Osteoblast (primary cell): ENCODE measurements around the gene RDX. TPM values are rescaled to one million over a fixed set of nuclear protein-coding genes. Genes with fewer than 3 reads are reported as not detected.

Experiments used
- DNase-seq: peaks from one replicate; pipeline ENCODE4 v3.0.0; 2011; ENCODE audit warnings: low spot score, mixed read lengths; ENCODE audit not compliant: insufficient read length; ENCODE audit errors: missing footprints
- H2AFZ ChIP-seq: 2 replicates; pipeline ENCODE4 v1.6.0; 2011; ENCODE audit warnings: mild to moderate bottlenecking, low read length
- H3K27ac ChIP-seq: 2 replicates; pipeline ENCODE4 v1.5.1; 2011; ENCODE audit warnings: mild to moderate bottlenecking, low read depth, low read length, moderate library complexity
- H3K27me3 ChIP-seq: 2 replicates; pipeline ENCODE4 v1.6.0; 2012; ENCODE audit warnings: mild to moderate bottlenecking, control low read depth, inconsistent platforms, low read length, moderate library complexity; ENCODE audit not compliant: insufficient read depth
- H3K36me3 ChIP-seq: 2 replicates; pipeline ENCODE4 v1.5.1; 2011; ENCODE audit warnings: mild to moderate bottlenecking, low read length, control low read depth, moderate library complexity; ENCODE audit not compliant: insufficient read depth
- H3K4me1 ChIP-seq: 2 replicates; pipeline ENCODE4 v1.5.1; 2011; ENCODE audit warnings: mild to moderate bottlenecking, low read length, control low read depth, moderate library complexity; ENCODE audit not compliant: insufficient read depth
- H3K4me2 ChIP-seq: 2 replicates; pipeline ENCODE4 v1.6.0; 2011; ENCODE audit warnings: mild to moderate bottlenecking, low read length; ENCODE audit not compliant: insufficient read depth
- H3K4me3 ChIP-seq: fragments of 200-600 bp; sonication (generic); 3 replicates; pipeline ENCODE4 v1.5.1; 2012; ENCODE audit warnings: mild to moderate bottlenecking, low read length, inconsistent platforms; ENCODE audit not compliant: insufficient read depth
- H3K79me2 ChIP-seq: 2 replicates; pipeline ENCODE4 v1.6.0; 2012; ENCODE audit warnings: mild to moderate bottlenecking, low read length, control low read depth, inconsistent platforms; ENCODE audit not compliant: insufficient read depth
- H3K9me3 ChIP-seq: 2 replicates; pipeline ENCODE4 v1.5.1; 2011; ENCODE audit warnings: low read depth, low read length, control low read depth
- H4K20me1 ChIP-seq: 2 replicates; pipeline ENCODE4 v1.6.0; 2012; ENCODE audit warnings: mild to moderate bottlenecking, low read length, control low read depth; ENCODE audit not compliant: insufficient read depth
- total RNA-seq: library from RNA; depleted of rRNA; stranded (reverse); fragments of >200 nt; gene quantifications from 2 replicates; pipeline ENCODE4 v1.2.3, GENCODE V29; 2012
- TF ChIP-seq, protein P1 (sequence below): IDR thresholded peaks from 2 replicates; pipeline ENCODE4 v1.5.1; 2011; ENCODE audit warnings: mild to moderate bottlenecking, low read depth, low read length, moderate library complexity; ENCODE audit errors: extremely low read depth

RDX gene
- total RNA-seq, 1 donor: 79.3 TPM

DNA sequence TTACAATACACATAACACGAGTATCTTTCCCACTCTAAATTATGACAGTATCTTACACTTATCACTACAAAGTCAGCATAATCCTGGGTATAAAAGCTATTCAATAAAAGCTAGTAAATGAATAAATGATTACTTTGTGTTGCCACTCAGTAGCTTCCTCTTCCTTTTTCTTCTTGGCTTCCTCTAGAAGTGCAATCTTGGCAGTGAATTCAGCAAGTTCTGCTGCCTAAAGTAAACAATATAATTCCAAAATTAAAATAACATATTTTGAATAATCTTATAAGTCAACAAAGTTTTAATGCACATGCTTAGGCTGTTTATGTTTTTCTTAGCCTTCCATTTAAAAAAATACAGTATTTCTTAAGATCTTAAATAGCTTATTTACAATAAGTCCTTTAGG is 60.4 kb downstream of the RDX start:
- Histone ChIP-seq H3K27me3 (no peaks in the 10 kb centered on the region), H4K20me1 (no peaks in the 10 kb centered on the region), H3K4me2 (no peak overlapping the region), H3K4me3 (no peak overlapping the region), H3K36me3 (peaks cover 53% of the 10 kb centered on the region), H2AFZ (no peak overlapping the region), H3K27ac (no peak overlapping the region), H3K79me2 (peaks cover 11% of the 10 kb centered on the region), H3K4me1 (no peaks in the 10 kb centered on the region), H3K9me3 (no peaks in the 10 kb centered on the region)
- no peak for DNase-seq
- TF ChIP-seq, protein P1, sequence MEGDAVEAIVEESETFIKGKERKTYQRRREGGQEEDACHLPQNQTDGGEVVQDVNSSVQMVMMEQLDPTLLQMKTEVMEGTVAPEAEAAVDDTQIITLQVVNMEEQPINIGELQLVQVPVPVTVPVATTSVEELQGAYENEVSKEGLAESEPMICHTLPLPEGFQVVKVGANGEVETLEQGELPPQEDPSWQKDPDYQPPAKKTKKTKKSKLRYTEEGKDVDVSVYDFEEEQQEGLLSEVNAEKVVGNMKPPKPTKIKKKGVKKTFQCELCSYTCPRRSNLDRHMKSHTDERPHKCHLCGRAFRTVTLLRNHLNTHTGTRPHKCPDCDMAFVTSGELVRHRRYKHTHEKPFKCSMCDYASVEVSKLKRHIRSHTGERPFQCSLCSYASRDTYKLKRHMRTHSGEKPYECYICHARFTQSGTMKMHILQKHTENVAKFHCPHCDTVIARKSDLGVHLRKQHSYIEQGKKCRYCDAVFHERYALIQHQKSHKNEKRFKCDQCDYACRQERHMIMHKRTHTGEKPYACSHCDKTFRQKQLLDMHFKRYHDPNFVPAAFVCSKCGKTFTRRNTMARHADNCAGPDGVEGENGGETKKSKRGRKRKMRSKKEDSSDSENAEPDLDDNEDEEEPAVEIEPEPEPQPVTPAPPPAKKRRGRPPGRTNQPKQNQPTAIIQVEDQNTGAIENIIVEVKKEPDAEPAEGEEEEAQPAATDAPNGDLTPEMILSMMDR: no peak

DNA sequence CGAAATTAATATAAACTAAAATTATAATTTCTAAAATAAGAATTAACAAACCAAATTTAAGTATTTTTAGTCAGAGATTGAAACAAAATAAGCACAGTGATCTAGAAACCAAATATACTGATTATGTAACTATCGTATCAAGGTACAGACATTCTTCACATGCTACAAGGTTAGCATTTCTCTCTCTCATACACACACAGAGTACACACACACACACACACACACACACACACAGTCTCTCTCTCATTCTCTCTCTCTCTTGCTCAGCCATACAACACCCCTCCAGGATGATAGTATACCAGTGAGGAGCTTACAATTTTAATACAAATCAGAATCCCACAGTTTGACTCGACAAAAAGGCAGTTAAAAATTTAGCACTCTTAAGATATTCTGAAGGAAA is 66.0 kb downstream of the RDX start:
- Histone ChIP-seq H3K4me2 (no peak overlapping the region), H3K4me1 (no peaks in the 10 kb centered on the region), H3K27ac (no peak overlapping the region), H3K9me3 (no peaks in the 10 kb centered on the region), H3K27me3 (no peaks in the 10 kb centered on the region), H2AFZ (no peak overlapping the region), H4K20me1 (no peaks in the 10 kb centered on the region), H3K36me3 (peaks cover 54% of the 10 kb centered on the region), H3K79me2 (no peaks in the 10 kb centered on the region), H3K4me3 (no peak overlapping the region)
- TF ChIP-seq, protein P1: no peak
- DNase-seq: no peak

DNA sequence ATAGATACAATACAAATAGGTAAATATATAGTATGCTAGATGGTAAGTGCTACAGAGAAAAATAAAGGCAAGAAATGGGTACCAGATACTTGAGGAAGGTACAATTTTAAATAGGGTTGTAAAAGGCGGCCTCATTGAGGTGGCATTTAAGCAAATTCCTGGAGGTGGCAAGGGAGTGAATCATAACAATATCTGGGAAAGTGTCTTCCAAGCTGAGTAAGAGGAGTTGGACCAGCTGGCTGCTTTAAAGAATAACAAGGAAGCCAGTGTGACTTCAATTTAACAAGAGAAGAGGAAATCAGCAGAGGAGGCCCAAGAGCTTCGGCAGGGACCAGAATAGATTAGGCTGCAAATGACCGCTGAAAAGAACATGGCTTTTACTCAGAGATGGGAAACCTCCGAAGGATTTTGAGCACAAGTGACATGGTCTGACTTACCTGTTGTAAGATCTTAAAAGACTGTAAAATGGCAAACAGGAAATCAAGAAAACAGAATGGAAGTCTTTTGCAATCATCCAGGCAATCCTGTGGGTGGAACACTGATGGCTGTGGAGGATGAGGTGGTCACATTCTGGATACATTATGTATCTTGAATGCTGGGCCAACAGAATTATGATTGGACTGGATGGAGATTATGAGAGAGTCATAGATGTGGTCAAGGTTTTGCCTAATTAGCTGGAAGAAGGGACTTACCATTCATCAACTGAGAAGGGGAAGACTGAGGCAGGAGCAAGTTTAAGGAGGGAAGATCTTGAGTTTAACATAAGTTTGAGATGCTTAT is 77.2 kb downstream of the RDX start:
- H3K79me2 ChIP-seq: no peaks in the 10 kb centered on the region
- H3K36me3 ChIP-seq: no peaks in the 10 kb centered on the region
- H3K27me3 ChIP-seq: no peaks in the 10 kb centered on the region
- DNase-seq: peak; percentile 30
- peaks cover 5% of the 10 kb centered on the region for H3K4me1 ChIP-seq
- no peak overlapping the region for H2AFZ ChIP-seq
- no peak overlapping the region for H3K4me2 ChIP-seq
- H4K20me1 ChIP-seq: no peaks in the 10 kb centered on the region
- H3K4me3 ChIP-seq: no peak overlapping the region
- H3K9me3 ChIP-seq: no peaks in the 10 kb centered on the region
- H3K27ac ChIP-seq: peak overlapping the region; percentile 19
- TF ChIP-seq, protein P1: no peak

DNA sequence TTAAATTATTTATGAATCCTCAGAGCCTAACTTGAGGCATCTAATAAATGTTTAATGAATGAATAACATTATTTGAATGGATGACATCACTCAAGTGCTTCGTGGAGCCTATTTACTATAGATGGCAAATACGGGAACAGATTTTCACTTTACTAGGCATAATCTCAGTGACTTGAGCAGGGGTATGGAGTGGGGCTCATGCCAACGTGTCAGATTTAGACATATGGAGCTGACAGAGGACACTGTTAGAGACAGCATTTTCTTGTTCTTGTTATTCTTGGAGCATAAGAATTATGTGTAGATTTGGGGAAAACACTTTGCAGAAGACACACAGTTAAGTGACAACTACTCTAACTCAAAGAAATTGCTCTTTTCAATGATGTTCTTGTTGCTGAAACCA is 78.5 kb downstream of the RDX start:
- H3K79me2 ChIP-seq: no peaks in the 10 kb centered on the region
- DNase-seq: no peak
- peaks cover 5% of the 10 kb centered on the region for H3K4me1 ChIP-seq
- no peak overlapping the region for H3K27ac ChIP-seq
- H2AFZ ChIP-seq: no peak overlapping the region
- no peaks in the 10 kb centered on the region for H3K27me3 ChIP-seq
- TF ChIP-seq, protein P1: no peak
- H3K4me2 ChIP-seq: no peak overlapping the region
- no peaks in the 10 kb centered on the region for H4K20me1 ChIP-seq
- no peaks in the 10 kb centered on the region for H3K36me3 ChIP-seq
- H3K4me3 ChIP-seq: no peak overlapping the region
- no peaks in the 10 kb centered on the region for H3K9me3 ChIP-seq
